Lower leg skin (tissue), 3 donors: ENCODE data around the gene GALK2.

Experiments
- CTCF ChIP-seq, 3 donors: fragments of 450-650 bp; IDR thresholded peaks; one replicate each; pipeline ENCODE4 v1.5.1; 2016; ENCODE audit warnings: antibody characterized with exemption in 3 of 3, mild to moderate bottlenecking in 3 of 3, moderate library complexity in 2 of 3
- POLR2A ChIP-seq, 2 donors: fragments of 450-650 bp; IDR thresholded peaks; one replicate each; pipeline ENCODE4 v1.6.1; 2016 to 2017; ENCODE audit warnings: antibody characterized with exemption in 2 of 2, mild to moderate bottlenecking in 1 of 2, moderate library complexity in 1 of 2

DNA sequence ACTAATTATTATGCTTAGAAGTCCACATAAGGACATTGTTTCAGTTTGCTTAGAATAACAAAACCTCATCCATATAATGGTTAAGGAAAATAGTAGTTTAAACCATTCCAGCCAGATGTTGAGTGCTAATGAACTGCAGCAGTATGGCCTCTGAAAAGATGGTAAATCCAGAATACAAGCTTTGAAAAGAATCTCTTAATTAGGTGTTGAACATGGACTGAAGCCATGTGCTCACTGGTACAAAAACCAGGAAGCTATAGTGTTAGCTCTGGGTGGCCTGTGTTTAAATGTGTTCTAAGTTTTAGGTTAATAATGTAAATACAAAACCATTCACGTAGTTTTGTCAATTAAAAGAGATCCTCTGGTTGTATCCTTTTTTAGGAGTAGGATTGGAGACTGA, 78.2 kb downstream of the GALK2 start:
- no peak for TF ChIP-seq CTCF (IDR thresholded peaks at IDR 0.05)
- no peak for TF ChIP-seq POLR2A (IDR thresholded peaks at IDR 0.05)
